Skeletal muscle tissue (tissue), 4 donors: ENCODE data around the gene NET1. TPM values are rescaled to one million over a fixed set of nuclear protein-coding genes. Genes with fewer than 3 reads are reported as not detected.
"Not testable (repeated sequence)": the region's sequence is repeated elsewhere in the genome, so short reads cannot be mapped to it uniquely, and the experiment has no call there.

Experiments used
- H3K27ac ChIP-seq: one replicate; pipeline ENCODE4 v1.7.0; 2013; ENCODE audit warnings: mild to moderate bottlenecking, low read depth, low read length, inconsistent platforms
- H3K27me3 ChIP-seq, 3 donors: one replicate each; pipeline ENCODE4 v1.7.0; 2013; ENCODE audit warnings: low read length in 3 of 3; ENCODE audit not compliant: control insufficient read depth in 3 of 3, insufficient read depth in 3 of 3
- H3K36me3 ChIP-seq, 3 donors: one replicate each; pipeline ENCODE4 v1.7.0; 2013; ENCODE audit warnings: low read length in 3 of 3; ENCODE audit not compliant: control insufficient read depth in 3 of 3, insufficient read depth in 3 of 3
- H3K4me1 ChIP-seq, 3 donors: one replicate each; pipeline ENCODE4 v1.7.0; 2013; ENCODE audit warnings: low read length in 3 of 3, mild to moderate bottlenecking in 3 of 3; ENCODE audit not compliant: control insufficient read depth in 3 of 3, insufficient read depth in 3 of 3
- H3K4me3 ChIP-seq, 3 donors: one replicate each; pipeline ENCODE4 v1.7.0; 2013; ENCODE audit warnings: low read length in 3 of 3
- H3K9ac ChIP-seq, 3 donors: one replicate each; pipeline ENCODE4 v1.7.0; 2013; ENCODE audit warnings: low read length in 3 of 3, mild to moderate bottlenecking in 3 of 3, moderate library complexity in 2 of 3, low read depth in 1 of 3
- H3K9me3 ChIP-seq, 3 donors: one replicate each; pipeline ENCODE4 v1.7.0; 2013; ENCODE audit warnings: low read length in 3 of 3; ENCODE audit not compliant: control insufficient read depth in 3 of 3
- total RNA-seq: library from RNA; depleted of rRNA; stranded (reverse); fragments of >200 nt; gene quantifications from one replicate; pipeline ENCODE4 v1.2.3, GENCODE V29; 2014
- donor health status: Osteomylitis.

The NET1 gene
- total RNA-seq, 1 donor from 2014 or later: 79.3 TPM

GRCh38 chr10:5395168-5395567, 17.2 kb upstream of the NET1 start:
- Histone ChIP-seq H3K27ac (no peak overlapping the region), H3K9me3 (peaks cover 4 to 11% (median 9%) of the 10 kb centered on the region in 3 donors), H3K4me1 (no peaks in the 10 kb centered on the region), H3K4me3 (no peak overlapping the region), H3K27me3 (no peaks in the 10 kb centered on the region), H3K9ac (no peak overlapping the region), H3K36me3 (no peaks in the 10 kb centered on the region)

GRCh38 chr10:5396556-5397300, 15.6 kb upstream of the NET1 start:
- no peaks in the 10 kb centered on the region for H3K36me3 ChIP-seq
- H3K4me3 ChIP-seq: no peak overlapping the region
- H3K9me3 ChIP-seq: peaks cover 0 to 1% (median 0%) of the 10 kb centered on the region in 3 donors
- H3K9ac ChIP-seq: no peak overlapping the region
- no peak overlapping the region for H3K27ac ChIP-seq
- H3K4me1 ChIP-seq: no peaks in the 10 kb centered on the region
- H3K27me3 ChIP-seq: no peaks in the 10 kb centered on the region

DNA sequence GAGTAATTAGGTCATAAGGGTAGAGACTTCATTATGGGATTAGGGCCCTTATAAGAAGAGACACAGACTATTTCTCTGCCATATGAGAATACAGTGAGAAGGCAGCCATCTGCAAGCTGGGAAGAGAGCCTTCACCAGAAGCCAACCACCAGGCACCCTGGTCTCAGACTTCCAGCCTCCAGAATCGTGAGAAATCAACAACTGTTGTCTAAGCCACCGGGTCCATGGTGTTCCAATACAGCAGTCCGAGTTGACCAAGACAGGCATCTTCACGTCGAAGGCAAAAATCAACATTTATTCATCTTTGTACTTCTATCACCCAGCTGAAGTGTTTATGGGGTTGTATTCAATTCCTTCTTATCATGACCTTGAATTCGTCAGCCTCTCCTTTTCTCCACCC, 13.0 kb upstream of the NET1 start:
- Histone ChIP-seq H3K9me3 (no peaks in the 10 kb centered on the region), H3K4me3 (no peak overlapping the region), H3K27me3 (no peaks in the 10 kb centered on the region), H3K27ac (no peak overlapping the region), H3K36me3 (no peaks in the 10 kb centered on the region), H3K9ac (no peak overlapping the region), H3K4me1 (no peaks in the 10 kb centered on the region)

- Histone ChIP-seq H3K36me3 (no peaks in the 10 kb centered on the region), H3K27ac (no peak overlapping the region), H3K9ac (no peak overlapping the region), H3K9me3 (no peaks in the 10 kb centered on the region), H3K27me3 (no peaks in the 10 kb centered on the region), H3K4me1 (no peaks in the 10 kb centered on the region), H3K4me3 (no peak overlapping the region)
Observed at GRCh38 chr10:5400468-5401240, 11.7 kb upstream of the NET1 start.

DNA sequence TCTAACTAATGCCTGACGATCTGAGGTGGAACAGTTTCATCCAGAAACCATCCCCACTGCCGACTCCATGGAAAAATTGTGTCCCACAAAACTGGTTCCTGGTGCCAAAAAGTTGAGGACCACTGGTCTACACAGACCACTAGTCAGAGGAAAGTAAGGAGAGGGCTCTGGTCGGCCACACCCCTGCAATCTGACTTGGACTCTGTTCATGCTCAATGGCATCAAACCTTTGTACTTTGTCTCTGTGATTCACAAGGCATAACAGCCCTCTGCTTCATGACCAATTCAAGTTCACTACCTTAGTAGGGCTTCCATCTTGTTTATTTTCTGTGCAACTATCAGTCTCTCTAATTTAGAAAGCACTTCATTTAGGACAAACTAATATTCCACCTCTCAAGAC, 9.6 kb upstream of the NET1 start:
- H3K9me3 ChIP-seq: no peaks in the 10 kb centered on the region
- no peaks in the 10 kb centered on the region for H3K36me3 ChIP-seq
- H3K27ac ChIP-seq: no peak overlapping the region
- no peaks in the 10 kb centered on the region for H3K4me1 ChIP-seq
- H3K4me3 ChIP-seq: no peak overlapping the region
- no peak overlapping the region for H3K9ac ChIP-seq
- no peaks in the 10 kb centered on the region for H3K27me3 ChIP-seq

DNA sequence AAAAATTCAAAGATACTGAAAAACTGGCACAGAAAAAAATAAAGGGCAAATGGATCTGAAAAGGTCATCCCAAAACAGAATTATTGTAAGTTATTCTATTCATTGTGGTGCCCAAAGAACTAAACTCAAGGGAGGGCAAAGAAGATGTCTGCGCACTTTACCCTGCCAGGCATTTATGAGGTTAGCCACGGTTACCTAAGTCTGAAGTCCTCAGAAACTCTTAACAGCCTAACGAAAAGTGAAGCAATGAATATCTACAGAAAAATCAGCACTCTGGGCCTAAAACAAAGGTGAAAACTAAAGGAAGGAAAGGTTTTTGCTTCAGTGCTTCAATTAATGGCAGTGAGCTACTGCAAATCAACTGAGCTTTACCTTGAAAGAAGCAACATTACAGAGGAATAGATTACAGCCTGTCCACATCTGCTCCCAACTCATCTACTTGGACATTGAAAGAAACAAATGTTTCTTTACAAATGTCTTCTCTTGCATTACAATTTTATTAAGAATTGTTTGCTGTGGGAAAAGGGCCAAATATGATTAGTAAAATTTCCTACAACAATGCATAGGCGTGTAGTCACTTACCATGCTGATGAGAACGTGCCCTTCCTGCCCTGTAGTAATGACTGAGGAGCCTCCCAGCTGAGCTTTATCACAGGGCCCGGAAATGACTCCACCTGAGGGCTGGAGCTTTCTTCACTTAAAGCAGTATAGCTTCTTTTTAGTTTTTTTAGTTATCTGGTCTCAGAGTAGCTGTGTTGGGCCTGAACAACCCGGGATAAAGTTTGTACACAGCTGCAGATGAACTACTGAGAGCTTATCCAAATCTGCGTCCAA, 7.9 kb upstream of the NET1 start, which contains the start of gene TUBAL3:
TSS of gene TUBAL3 (minus strand) at position 621 of the 834 bp plus-strand sequence. CDS start at position 585, 36 bp downstream.
- no peak within 1 kb of the TSS for H3K9ac ChIP-seq
- H3K4me3 ChIP-seq: no peak within 1 kb of the TSS
- H3K27ac ChIP-seq: no peak within 1 kb of the TSS
- H3K36me3 ChIP-seq: no peaks in the 10 kb centered on the region
- H3K4me1 ChIP-seq: no peaks in the 10 kb centered on the region
- H3K9me3 ChIP-seq: no peaks in the 10 kb centered on the region
- H3K27me3 ChIP-seq: no peaks in the 10 kb centered on the region

DNA sequence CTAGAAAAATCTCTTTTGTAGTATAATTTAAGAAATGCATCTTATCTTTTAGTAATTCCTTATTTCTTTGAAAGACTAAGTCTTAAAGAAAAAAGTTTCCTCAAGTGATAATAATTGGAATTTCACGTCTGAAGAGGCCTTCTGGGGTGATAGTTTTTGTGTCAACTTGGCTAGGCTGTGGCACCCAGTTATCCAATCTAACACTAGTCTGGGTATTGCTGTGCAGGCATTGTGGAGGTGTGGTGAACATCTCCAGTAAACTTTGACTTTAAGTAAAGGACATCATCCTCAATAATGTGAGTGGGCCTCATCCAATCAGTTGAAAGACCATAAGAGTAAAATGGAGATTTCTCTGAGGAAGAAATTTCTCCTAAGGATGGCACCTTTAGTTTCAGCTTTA, 5.4 kb upstream of the NET1 start:
- H3K4me3 ChIP-seq: no peak overlapping the region
- no peaks in the 10 kb centered on the region for H3K27me3 ChIP-seq
- no peak overlapping the region for H3K27ac ChIP-seq
- H3K4me1 ChIP-seq: peaks cover 1 to 2% (median 1%) of the 10 kb centered on the region in 3 donors
- no peaks in the 10 kb centered on the region for H3K9me3 ChIP-seq
- no peak overlapping the region for H3K9ac ChIP-seq
- no peaks in the 10 kb centered on the region for H3K36me3 ChIP-seq

DNA sequence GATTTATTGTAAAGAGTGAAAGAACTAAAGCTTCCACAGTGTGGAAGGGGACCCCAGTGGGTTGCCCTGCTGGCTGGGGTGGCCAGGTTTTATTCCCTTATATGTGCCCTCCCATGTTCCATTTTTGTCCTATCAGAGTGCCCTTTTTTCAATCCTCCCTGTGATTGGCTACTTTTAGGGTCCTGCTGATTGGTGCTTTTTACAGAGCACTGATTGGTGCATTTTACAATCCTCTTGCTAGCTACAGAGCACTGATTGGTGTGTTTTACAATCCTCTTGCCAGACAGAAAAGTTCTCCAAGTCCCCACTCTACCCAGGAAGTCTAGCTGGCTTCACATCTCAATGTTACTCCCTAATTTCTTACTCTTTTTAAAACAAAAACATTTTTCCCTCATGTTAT, 1.6 kb upstream of the NET1 start:
- H3K4me1 ChIP-seq: peaks cover 5 to 15% (median 6%) of the 10 kb centered on the region in 3 donors
- not testable (repeated sequence) for H3K27ac ChIP-seq, H3K9ac ChIP-seq, H3K27me3 ChIP-seq, H3K4me3 ChIP-seq, H3K36me3 ChIP-seq, H3K9me3 ChIP-seq

DNA sequence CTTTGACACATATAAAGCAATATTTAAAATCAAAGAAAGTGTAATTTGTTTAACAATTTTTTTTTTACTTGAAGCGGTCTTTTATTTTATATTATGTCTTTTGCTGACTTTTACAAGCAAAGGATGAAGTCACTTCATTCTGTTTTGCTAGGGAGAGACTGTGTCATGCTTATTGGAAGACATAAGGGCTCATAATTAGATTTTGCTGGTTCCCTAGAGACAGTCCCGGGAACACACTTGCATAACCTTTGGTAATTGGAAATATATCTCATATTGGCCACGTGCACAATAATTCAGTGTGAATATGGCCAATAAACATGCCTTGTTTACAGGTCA, 448 bp upstream of the NET1 start:
- H3K36me3 ChIP-seq: no peaks in the 10 kb centered on the region
- H3K9me3 ChIP-seq: no peaks in the 10 kb centered on the region
- H3K27me3 ChIP-seq: no peaks in the 10 kb centered on the region
- peaks cover 8 to 19% (median 14%) of the 10 kb centered on the region in 3 donors for H3K4me1 ChIP-seq
- H3K27ac ChIP-seq: peak overlapping the region; percentile 87
- peak overlapping the region; percentile 60 to 85 (median 83) for H3K9ac ChIP-seq
- peak overlapping the region; percentile 41 to 81 (median 79) for H3K4me3 ChIP-seq
